Measurements from ENCODE around the gene UGP2.
"Not testable (repeated sequence)": the region's sequence is repeated elsewhere in the genome, so short reads cannot be mapped to it uniquely, and the experiment has no call there.

Gene UGP2

DNA sequence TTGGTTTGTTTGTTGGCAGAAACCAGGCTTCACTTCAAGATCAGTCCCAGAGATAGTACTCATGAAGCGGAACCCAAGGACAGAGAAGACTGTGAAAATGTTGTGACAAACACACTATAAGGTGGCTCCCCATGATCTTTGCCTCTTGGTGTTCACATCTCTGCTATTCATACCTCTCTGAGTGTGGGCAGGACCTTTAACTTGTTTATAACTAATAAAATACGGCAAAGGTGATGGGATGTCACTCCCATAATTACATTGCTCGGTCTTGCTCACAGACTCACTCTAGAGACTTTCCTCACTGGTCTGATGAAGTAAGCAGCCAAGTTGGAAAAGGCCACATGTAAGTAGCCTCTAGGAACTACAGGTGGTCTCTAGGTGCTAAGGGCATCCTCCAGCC is 30.6 kb upstream of the UGP2 start:
- DNase-seq (ENCODE audit: low spot score) = no peak
- TF ChIP-seq, protein P1, sequence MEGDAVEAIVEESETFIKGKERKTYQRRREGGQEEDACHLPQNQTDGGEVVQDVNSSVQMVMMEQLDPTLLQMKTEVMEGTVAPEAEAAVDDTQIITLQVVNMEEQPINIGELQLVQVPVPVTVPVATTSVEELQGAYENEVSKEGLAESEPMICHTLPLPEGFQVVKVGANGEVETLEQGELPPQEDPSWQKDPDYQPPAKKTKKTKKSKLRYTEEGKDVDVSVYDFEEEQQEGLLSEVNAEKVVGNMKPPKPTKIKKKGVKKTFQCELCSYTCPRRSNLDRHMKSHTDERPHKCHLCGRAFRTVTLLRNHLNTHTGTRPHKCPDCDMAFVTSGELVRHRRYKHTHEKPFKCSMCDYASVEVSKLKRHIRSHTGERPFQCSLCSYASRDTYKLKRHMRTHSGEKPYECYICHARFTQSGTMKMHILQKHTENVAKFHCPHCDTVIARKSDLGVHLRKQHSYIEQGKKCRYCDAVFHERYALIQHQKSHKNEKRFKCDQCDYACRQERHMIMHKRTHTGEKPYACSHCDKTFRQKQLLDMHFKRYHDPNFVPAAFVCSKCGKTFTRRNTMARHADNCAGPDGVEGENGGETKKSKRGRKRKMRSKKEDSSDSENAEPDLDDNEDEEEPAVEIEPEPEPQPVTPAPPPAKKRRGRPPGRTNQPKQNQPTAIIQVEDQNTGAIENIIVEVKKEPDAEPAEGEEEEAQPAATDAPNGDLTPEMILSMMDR (IDR thresholded peaks at IDR 0.05; ENCODE audit: extremely low read depth, insufficient read depth, missing control alignments) = no peak
- in situ Hi-C loops (cut with MboI; ENCODE audit: low pct_unique_long_range_greater_than_20kb, low sequenced_read_pairs, unreplicated experiment) = no loop called here

DNA sequence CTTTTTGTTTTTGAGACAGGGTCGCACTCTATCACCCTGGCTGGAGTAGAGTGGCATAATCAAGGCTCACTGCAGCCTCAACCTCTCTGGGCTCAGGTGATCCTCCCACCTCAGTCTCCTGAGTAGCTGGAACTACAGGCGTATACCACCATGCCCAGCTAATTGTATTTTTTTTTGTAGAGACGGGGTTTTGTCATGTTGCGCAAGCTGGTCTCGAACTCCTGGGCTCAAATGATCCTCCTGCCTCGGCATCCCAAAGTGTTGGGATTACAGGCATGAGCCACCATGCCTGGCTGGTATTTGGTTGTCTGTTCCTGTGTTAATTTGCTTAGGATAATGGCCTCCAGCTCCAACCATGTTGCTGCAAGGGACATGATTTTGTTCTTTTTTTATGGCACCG is 29.8 kb upstream of the UGP2 start:
- DNase-seq (ENCODE audit: low spot score); in situ Hi-C loops (cut with MboI; ENCODE audit: low pct_unique_long_range_greater_than_20kb, low sequenced_read_pairs, unreplicated experiment): not testable (repeated sequence)

DNA sequence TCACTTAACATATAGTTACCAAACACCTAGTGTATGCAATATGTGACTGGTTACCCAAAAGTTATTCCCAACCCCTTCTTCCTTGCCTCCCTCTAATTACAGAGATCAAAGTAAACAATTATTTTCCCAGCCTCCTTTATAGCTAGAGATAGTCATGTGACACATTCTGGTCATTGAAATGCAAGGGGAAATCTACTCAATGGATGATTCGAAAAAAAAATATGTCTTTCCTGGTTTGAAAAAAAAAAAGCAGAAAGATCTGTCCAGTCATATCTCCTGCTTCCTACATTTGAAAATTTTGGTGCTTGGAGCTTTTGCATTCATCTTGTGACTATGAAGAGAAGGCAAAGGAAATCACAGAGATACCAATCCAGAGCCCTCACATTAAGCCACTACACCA is 27.6 kb upstream of the UGP2 start:
- no peak for DNase-seq (ENCODE audit: low spot score)
- in situ Hi-C loops (cut with MboI; ENCODE audit: low pct_unique_long_range_greater_than_20kb, low sequenced_read_pairs, unreplicated experiment) = no loop called here
- TF ChIP-seq, protein P1 (IDR thresholded peaks at IDR 0.05; ENCODE audit: extremely low read depth, insufficient read depth, missing control alignments) = no peak

DNA sequence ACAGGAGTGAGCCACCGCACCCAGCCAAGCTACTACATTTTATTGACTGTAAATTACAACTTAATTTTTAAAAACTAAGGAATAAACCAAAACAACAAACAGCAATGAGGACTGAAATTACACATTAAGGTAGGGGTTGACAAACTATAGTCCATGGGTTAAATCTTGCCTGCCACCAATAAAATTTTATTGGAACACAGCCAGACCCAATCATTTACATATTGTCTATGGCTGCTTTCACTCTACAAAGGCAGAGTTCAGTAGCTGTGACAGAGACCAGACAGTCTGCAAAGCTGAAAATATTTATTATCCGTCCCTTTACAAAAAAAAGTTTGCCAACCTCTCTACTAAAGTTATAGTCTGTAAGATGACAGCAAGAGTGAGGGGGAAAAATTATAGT is 24.3 kb upstream of the UGP2 start:
- TF ChIP-seq, protein P1 (IDR thresholded peaks at IDR 0.05; ENCODE audit: extremely low read depth, insufficient read depth, missing control alignments) = no peak
- in situ Hi-C loops (cut with MboI; ENCODE audit: low pct_unique_long_range_greater_than_20kb, low sequenced_read_pairs, unreplicated experiment) = no loop called here
- DNase-seq (ENCODE audit: low spot score) = no peak

- no peak for DNase-seq (ENCODE audit: low spot score)
- TF ChIP-seq, protein P1 (IDR thresholded peaks at IDR 0.05; ENCODE audit: extremely low read depth, insufficient read depth, missing control alignments) = no peak
- in situ Hi-C loops (cut with MboI; ENCODE audit: low pct_unique_long_range_greater_than_20kb, low sequenced_read_pairs, unreplicated experiment) = no loop called here
Measured at GRCh38 chr2:63818271-63818670, 23.4 kb upstream of the UGP2 start.

DNA sequence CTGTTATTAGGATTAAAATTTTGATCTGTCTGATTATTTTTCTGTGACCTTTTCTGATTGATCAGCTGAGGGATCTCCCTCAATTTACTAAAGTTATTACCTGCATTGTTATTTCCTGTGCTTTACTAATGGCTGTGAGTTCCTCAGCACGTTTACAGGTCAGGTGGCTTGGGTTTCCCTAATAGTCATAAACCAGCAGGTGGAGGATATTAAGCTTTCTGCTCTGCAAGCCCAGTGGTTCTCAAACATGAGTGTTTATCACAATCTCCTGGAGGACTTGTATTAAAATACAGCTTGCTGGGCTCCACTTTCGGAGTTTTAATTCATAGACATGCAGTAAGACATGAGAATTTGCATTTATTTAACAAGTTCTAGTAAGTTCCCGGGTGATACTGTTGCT is 22.4 kb upstream of the UGP2 start:
- in situ Hi-C loops (cut with MboI; ENCODE audit: low pct_unique_long_range_greater_than_20kb, low sequenced_read_pairs, unreplicated experiment) = no loop called here
- TF ChIP-seq, protein P1 (IDR thresholded peaks at IDR 0.05; ENCODE audit: extremely low read depth, insufficient read depth, missing control alignments) = no peak
- DNase-seq (ENCODE audit: low spot score) = no peak

DNA sequence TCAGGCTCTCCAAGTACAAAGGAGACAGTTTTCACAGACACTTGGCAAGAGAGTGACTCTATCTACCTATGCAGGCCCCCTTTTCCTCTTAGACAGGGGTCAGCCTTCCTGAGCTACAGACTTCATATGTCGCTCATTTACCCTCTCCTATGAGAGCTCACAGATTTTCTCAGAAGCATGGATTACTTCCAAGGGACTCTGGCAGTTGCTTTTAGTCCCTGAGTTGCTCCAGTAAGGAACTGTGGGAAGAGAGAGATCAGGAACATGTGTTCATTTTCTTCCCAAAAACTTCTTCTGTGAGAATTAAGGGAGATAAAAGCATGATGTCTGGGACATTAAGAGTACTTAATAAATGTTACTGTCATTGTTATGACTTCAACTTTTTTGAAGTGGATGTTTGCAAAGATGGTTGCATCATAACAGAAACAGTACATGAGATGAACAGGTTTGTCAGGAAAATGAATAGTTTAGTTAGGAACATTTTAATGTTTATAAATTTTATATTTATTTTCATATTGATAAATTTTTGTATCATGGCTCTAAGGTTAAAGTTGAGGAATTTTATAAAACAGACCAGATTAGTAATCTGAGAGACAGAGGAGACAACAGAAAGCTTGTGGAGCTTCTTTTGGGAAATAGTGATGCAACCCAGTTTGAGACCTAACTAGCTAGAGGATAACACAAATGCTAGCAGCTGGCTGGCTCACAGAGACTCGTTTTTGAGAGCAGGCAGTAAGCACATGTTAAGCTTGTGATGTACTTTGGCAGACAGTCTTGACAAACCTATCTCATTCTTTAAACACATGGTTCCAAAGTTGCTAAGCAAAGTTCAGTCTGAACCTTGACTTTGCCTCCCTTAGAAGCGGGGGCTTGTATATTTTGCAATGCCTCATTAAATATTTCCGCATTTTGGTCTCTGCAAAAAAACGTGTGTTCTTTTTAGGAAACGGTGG is 21.7 kb upstream of the UGP2 start:
- in situ Hi-C loops (cut with MboI; ENCODE audit: low pct_unique_long_range_greater_than_20kb, low sequenced_read_pairs, unreplicated experiment) = no loop called here
- TF ChIP-seq, protein P1 (IDR thresholded peaks at IDR 0.05; ENCODE audit: extremely low read depth, insufficient read depth, missing control alignments) = no peak
- DNase-seq (ENCODE audit: low spot score) = no peak
